ENCODE results near the gene ZC3HAV1L.

GRCh38 chr7:139061416-139061815, 25.6 kb upstream of the ZC3HAV1L start:
- TF ChIP-seq EP300 (IDR thresholded peaks at IDR 0.05; ENCODE audit: low read depth in 2 of 2, low read length in 2 of 2) (no peak), EP300 (CRISPR knock-in tag; IDR thresholded peaks at IDR 0.05; ENCODE audit: borderline replicate concordance) (no peak), NFRKB (IDR thresholded peaks at IDR 0.05) (no peak), POLR2A (IDR thresholded peaks at IDR 0.05; ENCODE audit: insufficient read depth in 1 of 2, low read depth in 2 of 2, low read length in 2 of 2) (no peak), CENPBD1 (CRISPR knock-in tag; IDR thresholded peaks at IDR 0.05; ENCODE audit: borderline replicate concordance, low read depth) (no peak), CTCF (CRISPR knock-in tag; IDR thresholded peaks at IDR 0.05) (no peak), SMC3 (IDR thresholded peaks at IDR 0.05; ENCODE audit: low read length) (no peak), DDIT3 (CRISPR knock-in tag; IDR thresholded peaks at IDR 0.05) (no peak), SIN3A (IDR thresholded peaks at IDR 0.05; ENCODE audit: borderline replicate concordance, low read depth, low read length) (no peak), MXD1 (CRISPR knock-in tag; IDR thresholded peaks at IDR 0.05) (no peak), ZNF740 (CRISPR knock-in tag; IDR thresholded peaks at IDR 0.05) (no peak), ZNF24 (IDR thresholded peaks at IDR 0.05) (no peak), RAD21 (CRISPR knock-in tag; IDR thresholded peaks at IDR 0.05) (no peak), ZNF576 (CRISPR knock-in tag; IDR thresholded peaks at IDR 0.05) (no peak)

Measured in HepG2 (cell line).